NT2/D1 (cell line): ENCODE data around the gene STXBP5L.

Experiments used
- DNase-seq: peaks from one replicate; pipeline ENCODE4 v3.0.0-alpha.2; 2011; ENCODE audit warnings: low read depth, low spot score
- H3K27me3 ChIP-seq: 2 replicates; pipeline ENCODE4 v1.6.0; 2011; ENCODE audit warnings: mild to moderate bottlenecking; ENCODE audit not compliant: insufficient read length, insufficient read depth
- H3K36me3 ChIP-seq: 2 replicates; pipeline ENCODE4 v1.6.1; 2011; ENCODE audit warnings: mild to moderate bottlenecking, low read length, mixed read lengths; ENCODE audit not compliant: insufficient read depth, insufficient read length
- H3K4me1 ChIP-seq: 2 replicates; pipeline ENCODE4 v1.5.1; 2011; ENCODE audit not compliant: insufficient read depth, insufficient read length
- H3K4me3 ChIP-seq: 2 replicates; pipeline ENCODE4 v1.5.1; 2011; ENCODE audit warnings: low read depth; ENCODE audit not compliant: insufficient read length
- H3K9ac ChIP-seq: 2 replicates; pipeline ENCODE4 v1.6.0; 2011; ENCODE audit warnings: low read depth; ENCODE audit not compliant: insufficient read length
- H3K9me3 ChIP-seq: 2 replicates; pipeline ENCODE4 v1.5.1; 2011; ENCODE audit warnings: mild to moderate bottlenecking, low read length; ENCODE audit not compliant: insufficient read depth
- SUZ12 ChIP-seq: IDR thresholded peaks from 2 replicates; pipeline ENCODE4 v1.6.1; 2011; ENCODE audit not compliant: insufficient read length, insufficient read depth; ENCODE audit errors: extremely low read depth
- YY1 ChIP-seq: IDR thresholded peaks from 2 replicates; pipeline ENCODE4 v1.6.1; 2011; ENCODE audit not compliant: insufficient read length, insufficient read depth
- ZNF274 ChIP-seq: IDR thresholded peaks from 2 replicates; pipeline ENCODE4 v1.6.1; 2011; ENCODE audit warnings: mild to moderate bottlenecking, low read depth, low read length

STXBP5L gene

GRCh38 chr3:121467085-121467484 is 559.1 kb downstream of the STXBP5L start:
- Histone ChIP-seq H3K4me1 (peaks cover 5% of the 10 kb centered on the region), H3K9me3 (no peaks in the 10 kb centered on the region), H3K27me3 (no peaks in the 10 kb centered on the region), H3K36me3 (peaks cover 75% of the 10 kb centered on the region), H3K9ac (no peak overlapping the region), H3K4me3 (no peak overlapping the region)
- DNase-seq = no peak
- TF ChIP-seq ZNF274 = no peak

DNA sequence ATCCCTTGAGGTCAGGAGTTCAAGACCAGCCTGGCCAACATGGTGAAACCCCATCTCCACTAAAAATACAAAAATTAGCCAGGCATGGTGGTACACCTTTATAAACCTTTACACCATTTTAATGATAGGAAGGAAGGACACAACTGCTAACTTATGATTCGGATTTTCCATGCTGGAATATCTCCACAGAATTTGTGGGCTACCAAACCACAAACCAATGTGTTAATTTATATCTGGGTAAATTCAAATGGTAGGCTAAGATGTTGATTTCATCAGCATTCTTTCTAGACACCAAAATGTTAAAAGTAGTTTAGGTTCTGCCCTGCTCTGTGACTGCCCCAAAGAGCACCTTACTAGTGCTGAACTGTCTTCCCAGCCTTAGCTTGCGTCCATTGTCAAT is 565.0 kb downstream of the STXBP5L start:
- Histone ChIP-seq H3K4me1 (no peaks in the 10 kb centered on the region), H3K4me3 (no peak overlapping the region), H3K36me3 (peaks cover 76% of the 10 kb centered on the region), H3K27me3 (no peaks in the 10 kb centered on the region), H3K9me3 (no peaks in the 10 kb centered on the region), H3K9ac (no peak overlapping the region)
- no peak for TF ChIP-seq YY1
- TF ChIP-seq ZNF274 = no peak
- no peak for TF ChIP-seq SUZ12
- DNase-seq = no peak
